GM19438 (cell line): Measurements from ENCODE around the gene FGFR2.

Source experiments
- ATAC-seq: cut with Tn5 transposase; IDR thresholded peaks from one replicate; pipeline ENCODE4 v1.9.1; 2021; ENCODE audit warnings: low read depth; ENCODE audit not compliant: unreplicated experiment

Gene FGFR2

GRCh38 chr10:121598263-121599249 lies at the start of gene FGFR2:
Gene FGFR2 (minus strand): TSS chr10:121598444. CDS start chr10:121593817, 4,627 bp downstream.
- peak; percentile 96 for ATAC-seq

- no peak for ATAC-seq
These were observed 49.2 kb upstream of the FGFR2 start for GRCh38 chr10:121647401-121647800.

- no peak for ATAC-seq
These were observed 47.5 kb upstream of the FGFR2 start for GRCh38 chr10:121645696-121646095.

- ATAC-seq: no peak
These were observed 46.3 kb upstream of the FGFR2 start for GRCh38 chr10:121644501-121644900.

- no peak for ATAC-seq
These were observed 42.0 kb upstream of the FGFR2 start for GRCh38 chr10:121640266-121640665.

GRCh38 chr10:121639416-121639815 lies 41.2 kb upstream of the FGFR2 start:
- ATAC-seq: no peak

GRCh38 chr10:121637437-121637836 lies 39.2 kb upstream of the FGFR2 start:
- no peak for ATAC-seq

GRCh38 chr10:121633056-121633455 lies 34.8 kb upstream of the FGFR2 start:
- no peak for ATAC-seq

- ATAC-seq: no peak
These were observed 33.3 kb upstream of the FGFR2 start for GRCh38 chr10:121631365-121632029.

- no peak for ATAC-seq
These were observed 30.6 kb upstream of the FGFR2 start for GRCh38 chr10:121628859-121629258.

- ATAC-seq: no peak
These were observed 29.8 kb upstream of the FGFR2 start for GRCh38 chr10:121627876-121628581.

- no peak for ATAC-seq
These were observed 26.7 kb upstream of the FGFR2 start for GRCh38 chr10:121624836-121625486.

GRCh38 chr10:121618906-121619305 lies 20.7 kb upstream of the FGFR2 start:
- ATAC-seq: no peak

GRCh38 chr10:121617176-121617575 lies 18.9 kb upstream of the FGFR2 start:
- no peak for ATAC-seq

GRCh38 chr10:121616291-121616690 lies 18.0 kb upstream of the FGFR2 start:
- no peak for ATAC-seq

- no peak for ATAC-seq
These were observed 17.6 kb upstream of the FGFR2 start for GRCh38 chr10:121615836-121616235.

- ATAC-seq: no peak
These were observed 17.2 kb upstream of the FGFR2 start for GRCh38 chr10:121615435-121615793.

GRCh38 chr10:121614613-121615434 lies 16.6 kb upstream of the FGFR2 start:
- no peak for ATAC-seq

GRCh38 chr10:121613456-121613855 lies 15.2 kb upstream of the FGFR2 start:
- no peak for ATAC-seq
